ENCODE results near the gene PRR33.
A peak's percentile ranks its signal among the peaks of the same experiment; 100 is the strongest.

Gene PRR33

GRCh38 chr11:1862588-1863351 is 28.9 kb downstream of the PRR33 start:
- DNase-seq (ENCODE audit: low spot score) = no peak

DNA sequence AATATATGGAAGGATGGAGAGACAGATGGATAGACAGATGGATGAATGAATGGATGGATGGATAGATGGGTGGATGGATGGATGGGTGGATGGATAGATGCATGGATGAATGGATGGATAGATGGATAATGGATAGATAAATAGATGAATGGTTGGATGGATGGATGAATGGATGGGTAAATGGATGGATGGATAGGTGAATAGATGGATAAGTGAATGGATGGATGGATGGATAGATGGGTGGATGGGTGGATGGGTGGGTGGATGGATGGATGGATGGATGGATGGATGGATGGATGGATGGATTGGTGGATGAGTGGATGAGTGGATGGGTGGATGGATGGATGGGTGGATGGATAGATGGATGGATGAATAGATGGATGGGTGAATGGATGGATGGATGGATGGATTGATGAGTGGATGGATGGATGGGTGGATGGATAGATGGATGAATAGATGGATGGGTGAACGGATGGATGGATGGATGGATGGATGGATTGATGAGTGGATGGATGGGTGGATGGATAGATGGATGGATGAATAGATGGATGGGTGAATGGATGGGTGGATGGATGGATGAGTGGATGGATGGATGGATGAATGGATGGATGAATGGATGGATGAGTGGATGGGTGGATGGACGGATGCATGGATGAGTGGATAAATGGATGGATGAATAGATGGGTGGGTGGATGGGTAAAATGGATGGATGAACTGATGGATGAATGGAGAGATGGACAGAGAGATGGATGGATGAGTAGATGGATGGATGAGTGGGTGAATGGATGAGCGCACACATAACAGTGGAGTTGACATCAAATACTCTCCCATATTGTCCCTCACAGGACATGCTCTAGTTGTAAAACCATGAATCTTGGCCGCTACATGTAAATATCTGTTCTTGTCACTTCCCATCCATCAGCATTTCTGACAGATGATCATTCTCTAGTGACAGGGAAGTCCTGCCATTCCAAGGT is 30.0 kb downstream of the PRR33 start:
- DNase-seq (ENCODE audit: low spot score) = no peak

DNA sequence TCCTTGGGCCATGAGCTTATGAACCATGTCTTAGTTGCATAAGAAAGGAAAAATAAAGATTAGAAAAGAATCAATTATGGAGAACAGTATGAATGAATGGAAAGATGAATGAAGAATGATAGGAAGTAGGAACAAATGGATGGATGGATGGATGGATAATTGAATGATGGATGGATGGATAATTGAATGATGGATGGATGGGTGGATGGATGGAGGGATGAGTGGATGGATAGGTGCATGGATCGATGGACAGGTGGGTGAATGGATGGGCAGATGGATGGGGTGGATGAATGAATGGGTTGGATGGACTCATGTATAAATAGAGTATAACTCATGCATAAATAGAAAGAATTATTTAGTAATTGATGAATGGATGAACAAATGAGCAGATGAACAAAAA is 31.6 kb downstream of the PRR33 start:
- no peak for DNase-seq (ENCODE audit: low spot score)

DNA sequence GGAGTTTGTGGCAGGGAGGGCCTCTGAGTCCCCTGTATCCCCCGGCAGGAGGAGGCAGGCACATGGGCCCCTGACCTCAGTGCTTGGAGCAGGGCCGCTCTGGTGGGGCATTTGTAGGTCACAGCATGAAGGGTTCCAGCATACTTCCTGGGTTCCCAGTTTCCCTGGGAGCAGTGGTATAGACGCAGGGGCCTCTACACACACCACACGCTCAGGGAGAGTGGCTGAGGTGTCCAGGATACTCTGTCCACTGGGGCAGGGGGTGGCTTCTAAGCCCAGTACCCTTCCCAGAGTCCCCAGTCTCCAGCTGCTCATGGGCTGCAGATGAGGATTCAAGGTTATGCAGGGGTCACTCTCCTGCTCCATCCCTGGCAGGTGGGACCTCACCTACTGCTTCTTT is 32.7 kb downstream of the PRR33 start:
- DNase-seq (ENCODE audit: low spot score) = no peak

DNA sequence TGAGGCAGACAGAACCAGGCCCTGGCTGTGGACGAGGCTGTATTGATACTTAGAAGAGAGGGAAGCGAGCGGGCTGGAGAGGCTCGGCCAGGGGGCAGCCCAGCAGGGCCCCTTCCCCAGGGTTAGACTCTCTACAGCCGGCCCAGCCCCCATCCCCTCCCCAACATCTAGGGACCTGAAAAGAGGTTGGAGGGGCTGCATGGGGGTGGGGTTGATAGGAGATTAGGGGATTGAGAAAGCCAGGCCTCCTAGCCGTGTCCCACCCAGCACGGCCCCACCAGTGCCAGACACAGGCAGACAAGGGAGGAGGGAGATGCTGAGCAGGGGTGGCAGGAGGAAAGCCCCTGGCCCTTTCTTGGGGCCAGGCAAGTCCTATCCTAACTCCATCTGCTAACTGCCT is 33.1 kb downstream of the PRR33 start:
- no peak for DNase-seq (ENCODE audit: low spot score)

- peak; percentile 43 for DNase-seq (ENCODE audit: low spot score)
Observed at GRCh38 chr11:1858154-1858553, 33.5 kb downstream of the PRR33 start.

GRCh38 chr11:1857064-1857463 is 34.6 kb downstream of the PRR33 start:
- DNase-seq (ENCODE audit: low spot score) = no peak

DNA sequence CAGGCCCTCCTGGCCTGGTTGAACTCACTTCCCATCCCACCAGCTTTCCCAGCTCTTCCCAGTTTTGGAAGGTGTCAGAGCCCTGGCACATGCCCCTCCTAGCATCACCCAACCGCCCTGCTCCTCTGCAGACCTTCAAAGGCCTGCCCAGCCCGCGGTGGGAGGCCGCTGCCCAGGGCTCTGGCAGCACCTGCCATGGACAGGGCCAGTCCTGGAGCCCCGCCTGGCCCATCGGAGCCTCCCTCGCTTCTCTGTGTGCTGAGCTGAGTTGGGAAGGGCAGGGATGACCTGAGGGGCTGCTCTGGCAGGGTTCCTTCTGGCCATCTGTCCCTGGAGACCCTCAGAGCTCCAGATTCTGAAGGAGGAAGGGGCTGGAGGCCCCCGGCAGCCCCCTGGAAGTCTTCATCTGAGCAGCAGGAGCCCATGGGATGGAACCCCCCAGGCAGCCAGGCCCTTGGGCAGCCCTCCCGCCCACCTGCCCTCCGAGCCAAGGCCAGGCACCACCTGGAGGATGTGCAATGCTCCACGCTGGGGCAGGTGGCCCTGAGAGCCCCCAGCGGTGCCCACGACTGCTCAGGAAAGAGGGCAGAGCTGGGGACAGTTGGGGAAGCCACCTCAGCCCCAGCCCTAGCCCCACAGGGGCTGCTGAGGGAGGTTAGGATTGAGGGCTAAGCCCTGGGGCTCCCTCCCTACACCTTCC is 35.2 kb downstream of the PRR33 start:
- no peak for DNase-seq (ENCODE audit: low spot score)

GRCh38 chr11:1855886-1856265 is 35.8 kb downstream of the PRR33 start:
- DNase-seq (ENCODE audit: low spot score) = no peak

DNA sequence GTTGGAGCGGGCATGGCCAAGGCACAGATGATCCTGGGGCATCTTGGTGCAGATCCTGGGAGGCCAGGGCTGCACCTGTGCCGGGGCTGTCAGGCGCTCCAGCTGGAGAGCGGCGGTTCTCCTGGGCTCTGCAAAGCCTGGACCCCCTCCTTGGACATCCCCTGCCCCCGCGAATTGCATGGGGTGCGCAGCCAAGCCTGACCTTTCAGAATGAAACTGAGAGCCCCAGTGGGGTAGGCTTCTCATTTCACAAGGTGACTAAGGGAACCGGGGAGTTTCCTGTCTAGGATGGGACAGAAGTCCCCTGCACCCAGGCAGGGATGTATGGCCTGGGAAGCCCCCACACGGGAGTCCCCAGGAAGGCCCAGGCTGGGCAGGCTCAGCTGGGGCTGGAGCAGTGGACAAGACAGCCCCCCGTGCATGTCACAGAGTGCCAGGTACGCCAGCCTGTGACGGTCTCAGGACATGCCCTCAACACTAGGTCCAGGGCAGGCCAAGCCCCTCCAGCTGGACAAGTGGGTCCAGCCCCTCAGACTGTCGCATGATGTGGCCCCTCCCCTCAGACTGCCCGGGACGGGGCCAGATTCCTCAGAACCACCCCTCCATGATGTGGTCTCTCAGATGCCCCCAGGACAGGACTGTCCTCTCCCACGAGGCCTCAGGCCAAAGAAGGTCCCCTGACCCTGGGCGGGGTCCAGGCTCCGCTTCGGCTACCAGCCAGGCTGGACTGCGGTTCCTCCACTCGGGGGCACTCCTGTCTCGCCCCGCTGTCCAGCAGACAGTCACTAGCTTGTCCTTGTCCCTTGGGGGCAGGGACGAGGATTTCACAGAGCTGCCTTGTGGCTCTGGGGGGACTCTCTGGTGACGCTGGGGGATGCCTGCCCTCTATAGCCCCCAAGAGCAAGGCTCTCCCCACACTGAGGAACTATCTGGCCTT is 36.5 kb downstream of the PRR33 start:
- no peak for DNase-seq (ENCODE audit: low spot score)

DNA sequence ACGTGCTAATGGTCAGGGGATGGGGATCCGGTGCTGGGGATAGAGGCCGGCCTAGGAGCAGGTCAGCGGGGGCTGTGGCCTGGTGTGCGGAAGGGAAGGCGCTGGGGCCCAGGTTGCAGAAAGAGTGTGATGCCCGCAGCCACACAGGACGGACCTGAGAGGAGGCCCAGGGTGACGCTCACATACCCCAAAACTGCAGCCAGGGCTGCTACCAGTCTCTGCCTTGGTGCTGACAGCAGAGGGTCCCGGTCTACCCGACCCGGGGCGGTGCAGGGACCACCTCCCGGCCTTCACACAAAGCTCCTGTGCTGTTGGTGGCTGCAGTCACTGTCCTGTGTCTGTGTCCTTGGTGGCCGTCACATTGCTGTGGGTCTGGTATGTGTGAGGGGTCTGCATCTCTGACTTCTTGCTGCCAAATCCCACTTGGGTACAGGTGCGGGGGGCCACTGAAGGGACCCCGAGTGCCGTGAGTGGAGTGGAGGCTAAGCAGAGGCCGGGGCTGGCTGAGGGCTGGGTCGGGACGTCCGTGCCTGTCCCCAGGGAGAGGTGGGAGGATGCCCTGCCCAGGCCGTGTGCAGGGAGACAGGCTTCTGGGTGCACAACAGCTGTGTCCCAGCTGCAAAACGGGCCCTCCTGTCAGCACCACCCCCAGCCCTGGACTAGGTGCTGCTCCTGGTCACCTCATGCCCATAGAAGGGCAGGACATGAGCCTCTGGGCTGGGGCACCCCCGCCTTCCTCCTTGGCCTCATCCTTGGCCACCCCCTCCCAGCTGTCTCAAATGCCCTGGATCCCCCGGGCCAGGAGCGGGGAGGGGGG is 37.4 kb downstream of the PRR33 start:
- no peak for DNase-seq (ENCODE audit: low spot score)

GRCh38 chr11:1853376-1854131 is 38.1 kb downstream of the PRR33 start:
- DNase-seq (ENCODE audit: low spot score) = no peak

GRCh38 chr11:1852877-1853276 is 38.8 kb downstream of the PRR33 start, which contains the start of gene LSP1:
Gene LSP1, plus strand, starts transcription at chr11:1853084. Its CDS starts 61 bp downstream, at chr11:1853145.
- DNase-seq (ENCODE audit: low spot score) = no peak

GRCh38 chr11:1852271-1852876 is 39.3 kb downstream of the PRR33 start:
- DNase-seq (ENCODE audit: low spot score) = no peak

DNA sequence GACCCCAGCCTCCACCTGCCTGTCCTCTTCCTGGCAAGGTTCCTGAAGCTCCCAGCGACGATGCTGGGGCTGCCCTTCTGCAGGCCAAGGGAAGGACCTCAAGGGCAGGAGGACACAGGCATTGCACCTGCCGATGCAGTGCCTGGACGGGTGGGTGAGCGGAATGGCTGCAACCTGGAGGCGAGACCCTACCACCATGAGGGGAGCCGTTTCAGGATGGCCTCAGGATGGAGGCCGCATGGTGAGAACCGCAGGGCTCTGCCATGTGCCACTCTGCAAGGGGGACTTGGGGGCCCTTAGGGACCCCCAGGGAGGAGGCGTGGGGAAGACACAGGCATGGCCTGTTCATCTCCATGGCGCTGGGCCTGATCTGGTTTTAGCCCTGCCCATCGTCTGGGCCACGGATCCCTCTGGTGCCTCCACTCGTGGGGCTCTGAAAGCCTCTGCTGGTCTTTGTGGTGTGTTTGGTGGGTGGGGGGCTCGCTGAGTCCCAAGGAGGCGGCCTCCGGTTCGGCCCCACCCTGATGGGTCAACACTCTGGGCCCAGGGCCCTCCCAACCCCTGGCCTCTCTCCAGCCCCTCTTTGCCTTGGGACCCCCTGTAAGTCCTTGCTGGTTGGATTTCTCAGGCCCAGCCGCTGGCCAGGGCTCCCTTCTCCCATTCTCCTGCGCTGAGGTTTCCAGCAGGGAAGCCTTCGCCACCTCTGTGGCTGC is 40.1 kb downstream of the PRR33 start:
- no peak for DNase-seq (ENCODE audit: low spot score)

DNA sequence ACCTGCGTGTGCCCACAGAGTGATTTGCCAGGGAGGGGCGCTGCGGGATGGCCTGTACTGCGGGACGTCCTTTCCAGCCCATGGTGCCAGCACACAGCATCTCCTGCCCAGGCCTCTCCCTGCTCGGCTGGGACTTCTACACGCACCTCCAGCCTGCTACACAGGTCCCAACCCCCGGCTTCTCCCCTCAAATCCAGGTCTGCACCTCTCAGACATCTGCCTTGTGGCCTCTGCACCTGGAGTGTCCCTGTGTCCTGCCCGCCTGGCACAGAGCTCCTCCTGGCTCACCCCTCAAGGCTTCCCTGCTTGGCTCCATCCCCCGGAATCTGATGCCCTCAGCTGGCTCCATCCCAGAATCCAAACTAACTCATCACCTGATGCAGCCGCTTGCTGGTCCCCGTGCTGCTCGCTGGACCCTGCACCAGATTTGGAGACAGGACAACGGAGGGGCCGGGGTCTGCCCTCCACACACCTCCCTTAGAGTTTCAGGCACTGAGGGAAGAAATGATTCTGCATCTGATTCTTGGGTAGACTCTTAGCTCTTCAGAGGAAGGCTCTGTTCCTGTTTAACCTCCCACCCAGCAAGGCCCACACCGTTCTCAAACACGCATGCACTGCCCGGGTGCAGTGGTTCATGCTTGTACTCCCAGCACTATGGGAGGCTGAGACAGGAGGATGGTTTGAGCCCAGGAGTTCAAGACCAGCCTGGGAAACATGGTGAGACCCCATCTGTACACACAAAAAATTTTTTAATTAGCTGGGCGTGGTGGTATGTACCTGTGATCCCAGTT is 42.9 kb downstream of the PRR33 start:
- no peak for DNase-seq (ENCODE audit: low spot score)

DNA sequence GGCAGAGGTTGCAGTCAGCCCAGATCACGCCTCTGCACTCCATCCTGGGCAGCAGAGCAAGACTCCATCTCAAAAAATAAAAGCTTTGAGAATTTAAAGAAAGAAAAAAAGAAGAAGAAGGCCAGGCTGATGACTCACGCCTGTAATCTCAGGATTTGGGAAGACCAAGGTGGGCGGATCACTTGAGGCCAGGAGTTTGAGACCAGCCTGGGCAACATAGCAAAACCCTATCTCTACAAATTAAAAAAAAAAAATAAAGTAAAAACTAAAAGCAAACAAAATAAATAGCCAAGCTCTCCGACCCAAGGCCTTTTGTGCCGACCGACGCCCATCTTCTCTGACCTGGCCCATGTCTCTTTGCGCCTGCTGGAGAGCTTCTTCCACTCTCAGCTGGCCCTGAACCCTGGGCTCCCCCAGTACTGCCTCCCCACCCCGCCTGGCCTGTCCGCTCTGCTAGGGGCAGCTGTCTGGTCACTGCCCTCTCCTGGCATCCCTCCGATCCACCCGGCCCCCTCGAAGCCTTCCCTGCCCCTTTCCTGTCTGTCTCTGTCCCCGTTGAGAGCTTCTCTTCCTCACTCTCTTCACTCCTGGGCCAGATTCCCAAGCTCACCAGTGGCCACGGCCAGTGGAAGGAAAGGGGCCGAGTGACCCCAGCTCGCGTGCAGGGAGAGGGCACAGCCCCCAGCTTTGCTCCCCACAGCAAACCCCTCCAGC is 43.6 kb downstream of the PRR33 start:
- no peak for DNase-seq (ENCODE audit: low spot score)

Data from Ammon's horn (tissue), 1 donor.